GM13976 (cell line): Measurements from ENCODE around the gene PGA3.
"Not testable (repeated sequence)": the region's sequence is repeated elsewhere in the genome, so short reads cannot be mapped to it uniquely, and the experiment has no call there.

Experiments used
- DNase-seq: peaks from one replicate; pipeline ENCODE4 v3.0.0; 2012; ENCODE audit warnings: low spot score
- in situ Hi-C: fragments of 300-500 bp; cut with MboI; formaldehyde crosslinking; loops from one replicate; pipeline ENCODE4 v1.12.0; 2022; ENCODE audit warnings: low sequenced_read_pairs, mixed read lengths, inconsistent platforms; ENCODE audit not compliant: unreplicated experiment
- TF ChIP-seq, protein P1 (sequence below): IDR thresholded peaks from 2 replicates; pipeline ENCODE4 v1.5.1; 2012; ENCODE audit warnings: borderline replicate concordance, mild to moderate bottlenecking; ENCODE audit not compliant: insufficient read depth; ENCODE audit errors: extremely low read depth, missing control alignments, control extremely low read depth

Gene PGA3

DNA sequence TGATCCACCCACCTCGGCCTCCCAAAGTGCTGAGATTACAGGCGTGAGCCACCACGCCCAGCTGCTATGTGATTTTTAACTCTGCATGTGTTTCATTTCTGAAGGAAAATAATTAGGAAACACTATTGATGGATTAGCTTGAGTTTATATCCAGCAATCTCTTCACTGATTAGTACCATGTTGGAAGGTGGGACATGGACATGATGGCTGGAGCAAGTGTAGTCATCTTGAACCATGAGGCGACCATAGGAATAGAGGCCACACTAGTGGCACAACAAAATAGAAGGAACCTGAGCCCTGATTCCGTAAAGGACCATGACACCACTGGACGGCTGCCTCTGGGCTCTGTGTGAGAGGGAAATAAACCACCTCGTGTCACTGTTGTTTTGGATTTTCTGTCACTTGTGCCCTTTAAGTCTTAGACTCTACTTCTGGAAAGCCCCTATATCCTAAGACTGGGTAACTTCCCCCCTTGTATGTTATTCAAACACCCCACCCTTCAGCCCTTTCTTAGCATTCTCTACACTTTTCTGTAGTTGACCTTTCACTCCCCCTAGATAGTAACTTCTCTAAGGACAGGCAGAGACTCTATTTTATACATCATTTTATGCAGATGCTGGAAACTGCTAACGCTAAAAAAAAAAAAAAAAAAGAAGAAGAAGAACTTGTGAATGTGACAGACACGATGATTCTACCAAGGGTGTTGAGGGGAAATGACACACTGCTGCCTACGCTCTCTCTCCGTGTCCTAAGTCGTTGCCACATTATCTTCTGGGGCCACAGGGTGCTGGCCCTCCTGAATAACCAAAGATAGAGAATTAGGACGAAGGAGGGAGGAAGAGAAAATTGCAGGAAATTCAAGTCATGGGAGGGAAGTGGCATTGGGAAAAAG, 39.4 kb upstream of the PGA3 start:
- TF ChIP-seq, protein P1, sequence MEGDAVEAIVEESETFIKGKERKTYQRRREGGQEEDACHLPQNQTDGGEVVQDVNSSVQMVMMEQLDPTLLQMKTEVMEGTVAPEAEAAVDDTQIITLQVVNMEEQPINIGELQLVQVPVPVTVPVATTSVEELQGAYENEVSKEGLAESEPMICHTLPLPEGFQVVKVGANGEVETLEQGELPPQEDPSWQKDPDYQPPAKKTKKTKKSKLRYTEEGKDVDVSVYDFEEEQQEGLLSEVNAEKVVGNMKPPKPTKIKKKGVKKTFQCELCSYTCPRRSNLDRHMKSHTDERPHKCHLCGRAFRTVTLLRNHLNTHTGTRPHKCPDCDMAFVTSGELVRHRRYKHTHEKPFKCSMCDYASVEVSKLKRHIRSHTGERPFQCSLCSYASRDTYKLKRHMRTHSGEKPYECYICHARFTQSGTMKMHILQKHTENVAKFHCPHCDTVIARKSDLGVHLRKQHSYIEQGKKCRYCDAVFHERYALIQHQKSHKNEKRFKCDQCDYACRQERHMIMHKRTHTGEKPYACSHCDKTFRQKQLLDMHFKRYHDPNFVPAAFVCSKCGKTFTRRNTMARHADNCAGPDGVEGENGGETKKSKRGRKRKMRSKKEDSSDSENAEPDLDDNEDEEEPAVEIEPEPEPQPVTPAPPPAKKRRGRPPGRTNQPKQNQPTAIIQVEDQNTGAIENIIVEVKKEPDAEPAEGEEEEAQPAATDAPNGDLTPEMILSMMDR = no peak
- no peak for DNase-seq
- in situ Hi-C loops = no loop called here

DNA sequence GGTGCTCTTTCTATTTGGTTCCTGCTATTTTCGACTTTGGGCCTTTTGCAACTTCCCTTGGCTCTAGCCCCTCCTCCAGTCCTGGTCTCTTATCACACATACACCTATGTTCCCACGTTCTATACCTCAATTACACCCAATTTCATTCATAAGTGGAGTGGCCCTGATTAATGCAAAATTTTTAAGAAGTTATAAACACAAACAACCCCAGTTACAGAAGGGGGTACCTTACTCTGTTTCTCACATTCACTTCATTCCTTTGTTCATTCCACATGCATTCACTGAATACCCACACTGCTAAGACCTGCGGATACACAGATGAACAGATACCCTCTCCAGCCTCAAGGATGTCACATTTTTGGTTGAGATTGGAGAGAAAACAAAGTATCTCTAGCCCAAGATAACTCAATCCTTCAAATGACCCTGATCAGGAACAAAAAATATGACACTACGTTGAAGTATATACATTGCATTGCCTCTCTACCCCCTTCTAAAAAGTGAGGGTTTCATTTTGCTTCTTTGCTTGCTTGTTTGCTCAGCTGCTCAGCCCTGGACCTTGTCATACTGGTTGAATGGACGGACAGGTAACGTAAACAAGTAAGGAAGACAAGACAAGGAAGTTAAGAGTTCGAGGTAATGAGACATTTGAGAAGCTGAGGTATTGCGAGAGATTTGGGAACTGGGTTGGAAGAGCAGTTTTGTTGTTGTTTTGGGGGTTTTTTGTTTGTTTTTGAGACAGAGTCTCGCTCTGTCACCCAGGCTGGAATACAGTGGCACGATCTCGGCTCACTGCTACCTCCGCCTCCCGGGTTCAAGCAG, 38.5 kb upstream of the PGA3 start:
- TF ChIP-seq, protein P1 = no peak
- in situ Hi-C loops = no loop called here
- no peak for DNase-seq

DNA sequence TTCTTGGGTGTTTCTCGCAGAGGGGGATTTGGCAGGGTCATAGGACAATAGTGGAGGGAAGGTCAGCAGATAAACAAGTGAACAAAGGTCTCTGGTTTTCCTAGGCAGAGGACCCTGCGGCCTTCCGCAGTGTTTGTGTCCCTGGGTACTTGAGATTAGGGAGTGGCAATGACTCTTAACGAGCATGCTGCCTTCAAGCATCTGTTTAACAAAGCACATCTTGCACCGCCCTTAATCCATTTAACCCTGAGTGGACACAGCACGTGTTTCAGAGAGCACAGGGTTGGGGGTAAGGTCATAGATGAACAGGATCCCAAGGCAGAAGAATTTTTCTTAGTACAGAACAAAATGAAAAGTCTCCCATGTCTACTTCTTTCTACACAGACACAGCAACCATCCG, 37.5 kb upstream of the PGA3 start:
- in situ Hi-C loops, DNase-seq: not testable (repeated sequence)

DNA sequence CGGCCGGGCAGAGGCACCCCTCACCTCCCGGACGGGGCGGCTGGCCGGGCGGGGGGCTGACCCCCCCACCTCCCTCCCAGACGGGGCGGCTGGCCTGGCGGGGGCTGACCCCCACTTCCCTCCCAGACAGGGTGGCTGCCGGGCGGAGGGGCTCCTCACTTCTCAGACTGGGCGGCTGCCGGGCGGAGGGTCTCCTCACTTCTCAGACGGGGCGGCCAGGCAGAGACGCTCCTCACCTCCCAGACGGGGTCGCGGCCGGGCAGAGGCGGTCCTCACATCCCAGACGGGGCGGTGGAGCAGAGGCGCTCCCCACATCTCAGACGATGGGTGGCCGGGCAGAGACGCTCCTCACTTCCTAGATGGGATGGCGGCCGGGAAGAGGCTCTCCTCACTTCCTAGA, 37.0 kb upstream of the PGA3 start:
- DNase-seq, in situ Hi-C loops: not testable (repeated sequence)

DNA sequence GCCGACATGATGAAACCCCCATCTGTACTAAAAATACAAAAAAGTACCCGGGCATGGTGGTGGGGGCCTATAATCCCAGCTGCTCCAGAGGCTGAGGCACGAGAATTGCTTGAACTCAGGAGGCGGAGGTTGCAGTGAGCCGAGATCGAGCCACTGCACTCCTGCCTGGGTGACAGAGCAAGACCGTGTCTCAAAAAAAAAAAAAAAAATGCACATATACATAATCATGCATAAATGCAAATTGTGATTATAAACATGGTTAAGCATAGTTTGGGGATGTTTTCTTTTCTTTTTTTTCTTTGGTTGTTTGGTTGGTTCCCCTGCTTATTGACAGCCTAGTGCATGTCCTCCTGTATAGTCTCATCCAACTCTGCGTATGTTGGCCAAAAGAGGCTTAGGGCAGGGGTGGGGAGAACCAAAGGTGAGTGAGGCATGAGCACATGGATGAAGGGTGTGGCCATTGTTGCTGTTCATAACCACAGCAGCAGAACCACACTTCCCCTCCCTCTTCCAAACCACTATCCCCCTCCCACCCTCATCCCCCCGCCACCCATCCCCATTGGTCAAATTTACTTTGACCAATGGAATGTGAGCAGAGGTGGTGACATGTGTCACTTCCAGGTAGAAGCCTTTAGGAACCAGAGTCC, 35.1 kb upstream of the PGA3 start:
- DNase-seq = no peak

DNA sequence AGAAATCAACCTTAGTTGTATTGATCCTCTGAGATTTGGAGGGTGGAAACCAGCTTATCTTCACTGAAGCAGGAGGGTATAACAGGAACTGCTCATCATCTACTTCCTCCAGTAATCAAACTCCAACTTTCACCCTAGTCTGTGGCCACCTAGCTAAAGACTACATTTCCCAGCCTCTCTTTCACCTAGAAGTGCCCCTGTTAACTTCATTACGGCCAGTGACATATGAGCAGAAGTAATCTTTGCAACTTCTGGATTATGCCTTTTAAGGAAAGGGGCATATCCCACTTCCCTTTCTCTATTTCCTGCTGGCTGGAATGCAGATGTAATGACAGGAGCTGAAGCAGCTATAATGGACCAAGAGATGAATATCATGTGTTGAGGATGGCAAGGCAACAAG, 34.5 kb upstream of the PGA3 start:
- TF ChIP-seq, protein P1 = no peak
- no peak for DNase-seq
- in situ Hi-C loops = no loop called here

More for the DNA sequence above, 35.1 kb upstream of the PGA3 start:
- TF ChIP-seq, protein P1 = no peak
- in situ Hi-C loops = no loop called here

DNA sequence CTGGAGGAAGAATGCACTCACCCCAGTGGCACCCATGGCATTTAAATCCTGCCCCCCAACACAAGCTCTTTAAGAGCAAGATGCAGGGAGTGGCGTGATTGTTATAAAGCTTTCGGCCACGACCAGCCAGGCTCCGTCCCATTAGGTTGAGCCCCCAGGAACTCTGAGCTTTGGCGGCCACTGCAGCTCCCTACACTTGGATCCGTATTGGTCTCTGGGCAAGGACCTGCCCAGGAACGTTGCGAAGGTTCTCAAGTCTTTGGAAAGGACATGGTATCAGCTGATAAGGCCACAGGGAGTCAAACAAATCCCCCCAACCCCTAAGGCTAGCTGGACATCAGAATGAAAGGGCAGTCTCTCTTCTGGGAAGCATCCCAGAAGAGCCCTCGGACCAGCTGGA, 32.7 kb upstream of the PGA3 start:
- in situ Hi-C loops = no loop called here
- TF ChIP-seq, protein P1 = no peak
- DNase-seq = no peak
